Smooth muscle cell of the brain vasculature (primary cell): ENCODE measurements around the gene IER3.
"Not testable (repeated sequence)": the region's sequence is repeated elsewhere in the genome, so short reads cannot be mapped to it uniquely, and the experiment has no call there.

ENCODE experiments used
- DNase-seq: peaks from one replicate; pipeline ENCODE4 v3.0.0-alpha.2; 2012; ENCODE audit warnings: low read depth, low spot score

Gene IER3

DNA sequence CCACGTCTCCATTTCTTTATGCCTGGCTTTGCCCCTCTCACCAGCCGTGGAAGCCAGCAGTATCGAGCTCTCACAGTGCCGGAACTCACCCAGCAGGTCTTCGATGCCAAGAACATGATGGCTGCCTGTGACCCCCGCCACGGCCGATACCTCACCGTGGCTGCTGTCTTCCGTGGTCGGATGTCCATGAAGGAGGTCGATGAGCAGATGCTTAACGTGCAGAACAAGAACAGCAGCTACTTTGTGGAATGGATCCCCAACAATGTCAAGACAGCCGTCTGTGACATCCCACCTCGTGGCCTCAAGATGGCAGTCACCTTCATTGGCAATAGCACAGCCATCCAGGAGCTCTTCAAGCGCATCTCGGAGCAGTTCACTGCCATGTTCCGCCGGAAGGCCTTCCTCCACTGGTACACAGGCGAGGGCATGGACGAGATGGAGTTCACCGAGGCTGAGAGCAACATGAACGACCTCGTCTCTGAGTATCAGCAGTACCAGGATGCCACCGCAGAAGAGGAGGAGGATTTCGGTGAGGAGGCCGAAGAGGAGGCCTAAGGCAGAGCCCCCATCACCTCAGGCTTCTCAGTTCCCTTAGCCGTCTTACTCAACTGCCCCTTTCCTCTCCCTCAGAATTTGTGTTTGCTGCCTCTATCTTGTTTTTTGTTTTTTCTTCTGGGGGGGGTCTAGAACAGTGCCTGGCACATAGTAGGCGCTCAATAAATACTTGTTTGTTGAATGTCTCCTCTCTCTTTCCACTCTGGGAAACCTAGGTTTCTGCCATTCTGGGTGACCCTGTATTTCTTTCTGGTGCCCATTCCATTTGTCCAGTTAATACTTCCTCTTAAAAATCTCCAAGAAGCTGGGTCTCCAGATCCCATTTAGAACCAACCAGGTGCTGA lies 20.3 kb downstream of the IER3 start:
- not testable (repeated sequence) for DNase-seq

DNA sequence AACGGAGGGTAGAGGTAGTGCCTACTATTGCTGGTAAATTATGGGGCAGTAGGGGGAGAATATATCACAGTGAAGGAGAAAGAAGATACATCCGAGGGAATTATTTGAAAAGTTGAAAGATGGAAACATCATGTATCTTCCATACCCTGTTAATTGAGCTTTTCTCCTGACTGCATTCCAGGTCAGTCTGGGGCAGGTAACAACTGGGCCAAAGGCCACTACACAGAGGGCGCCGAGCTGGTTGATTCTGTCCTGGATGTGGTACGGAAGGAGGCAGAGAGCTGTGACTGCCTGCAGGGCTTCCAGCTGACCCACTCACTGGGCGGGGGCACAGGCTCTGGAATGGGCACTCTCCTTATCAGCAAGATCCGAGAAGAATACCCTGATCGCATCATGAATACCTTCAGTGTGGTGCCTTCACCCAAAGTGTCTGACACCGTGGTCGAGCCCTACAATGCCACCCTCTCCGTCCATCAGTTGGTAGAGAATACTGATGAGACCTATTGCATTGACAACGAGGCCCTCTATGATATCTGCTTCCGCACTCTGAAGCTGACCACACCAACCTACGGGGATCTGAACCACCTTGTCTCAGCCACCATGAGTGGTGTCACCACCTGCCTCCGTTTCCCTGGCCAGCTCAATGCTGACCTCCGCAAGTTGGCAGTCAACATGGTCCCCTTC lies 21.0 kb downstream of the IER3 start:
- not testable (repeated sequence) for DNase-seq

DNA sequence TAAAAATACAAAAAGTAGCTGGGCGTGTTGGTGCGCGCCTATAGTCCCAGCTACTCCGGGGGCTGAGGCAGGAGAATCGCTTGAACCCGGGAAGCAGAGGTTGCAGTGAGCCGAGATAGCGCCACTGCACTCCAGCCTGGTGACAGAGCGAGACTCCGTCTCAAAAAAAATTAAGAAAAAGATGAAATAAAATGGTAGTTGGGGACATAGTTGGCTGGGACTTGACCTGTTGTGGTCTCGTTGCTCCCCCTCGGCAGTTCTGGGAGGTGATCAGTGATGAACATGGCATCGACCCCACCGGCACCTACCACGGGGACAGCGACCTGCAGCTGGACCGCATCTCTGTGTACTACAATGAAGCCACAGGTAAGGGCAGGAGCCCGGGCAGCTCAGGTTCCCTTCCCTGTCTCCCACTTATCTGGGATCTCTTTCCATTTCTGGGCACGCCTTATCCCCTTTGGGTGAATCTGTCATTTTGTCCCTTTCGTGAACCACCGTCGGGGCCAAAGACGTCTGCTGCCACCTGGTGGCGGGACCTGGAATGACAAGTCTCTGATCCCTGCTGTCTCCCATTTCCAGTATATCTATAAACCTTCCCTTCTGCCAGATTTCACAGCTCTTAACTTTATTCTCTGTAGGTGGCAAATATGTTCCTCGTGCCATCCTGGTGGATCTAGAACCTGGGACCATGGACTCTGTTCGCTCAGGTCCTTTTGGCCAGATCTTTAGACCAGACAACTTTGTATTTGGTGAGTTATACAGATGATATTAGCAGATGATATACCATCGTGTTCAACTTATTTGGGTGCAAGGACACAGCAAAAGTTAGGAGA lies 21.9 kb downstream of the IER3 start:
- DNase-seq: no peak

DNA sequence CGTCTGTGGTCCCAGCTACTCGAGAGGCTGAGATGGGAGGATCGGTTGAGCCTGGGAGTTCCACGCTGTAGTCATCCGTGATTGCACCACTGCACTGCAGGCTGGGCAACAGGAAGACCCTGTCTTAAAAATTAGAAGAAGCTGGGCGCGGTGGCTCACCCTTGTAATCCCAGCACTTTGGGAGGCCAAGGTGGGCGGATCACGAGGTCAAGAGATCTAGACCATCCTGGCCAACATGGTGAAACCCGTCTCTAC lies 22.4 kb downstream of the IER3 start:
- DNase-seq: not testable (repeated sequence)

DNA sequence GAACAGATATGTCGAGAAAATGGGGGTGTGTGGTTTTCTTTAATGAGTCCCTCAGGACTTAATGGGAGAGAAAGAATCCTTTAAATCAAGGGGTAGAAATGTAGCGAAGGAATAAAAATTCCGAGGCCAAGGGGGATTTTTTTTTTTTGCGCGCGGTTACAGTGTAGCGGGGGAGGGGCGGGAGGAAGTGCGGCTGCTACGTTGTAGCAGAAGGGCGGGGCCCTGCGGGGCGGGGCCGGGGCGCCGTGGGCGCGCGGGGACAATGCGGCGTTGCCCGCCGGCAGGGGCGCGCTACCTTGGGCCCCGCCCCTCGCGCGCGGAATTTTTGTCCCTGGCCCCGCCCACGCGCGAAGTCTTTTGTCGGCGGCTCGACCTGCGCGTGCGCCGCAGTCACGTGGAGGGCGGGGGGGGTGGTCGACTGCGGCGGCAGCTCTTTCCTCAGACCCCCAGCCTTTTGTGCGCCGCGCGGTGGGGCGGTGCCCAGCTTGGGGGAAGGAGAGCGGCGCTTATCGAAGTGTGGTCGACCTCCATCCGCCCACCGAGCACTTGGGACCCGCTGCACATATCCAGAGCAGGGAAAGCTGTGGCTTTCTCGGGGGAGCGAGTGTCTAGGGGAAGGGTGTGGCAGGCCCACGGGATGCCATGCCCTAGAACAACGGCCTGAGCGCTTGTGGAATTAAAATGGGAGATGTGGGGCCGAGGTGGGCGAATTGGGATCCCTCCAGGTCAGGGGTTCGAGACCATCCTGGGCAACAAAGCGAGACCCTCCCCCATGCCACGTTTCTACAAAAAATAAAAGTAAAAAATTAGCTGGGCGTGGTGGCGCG lies 22.9 kb downstream of the IER3 start:
- peak; percentile 65 for DNase-seq

DNA sequence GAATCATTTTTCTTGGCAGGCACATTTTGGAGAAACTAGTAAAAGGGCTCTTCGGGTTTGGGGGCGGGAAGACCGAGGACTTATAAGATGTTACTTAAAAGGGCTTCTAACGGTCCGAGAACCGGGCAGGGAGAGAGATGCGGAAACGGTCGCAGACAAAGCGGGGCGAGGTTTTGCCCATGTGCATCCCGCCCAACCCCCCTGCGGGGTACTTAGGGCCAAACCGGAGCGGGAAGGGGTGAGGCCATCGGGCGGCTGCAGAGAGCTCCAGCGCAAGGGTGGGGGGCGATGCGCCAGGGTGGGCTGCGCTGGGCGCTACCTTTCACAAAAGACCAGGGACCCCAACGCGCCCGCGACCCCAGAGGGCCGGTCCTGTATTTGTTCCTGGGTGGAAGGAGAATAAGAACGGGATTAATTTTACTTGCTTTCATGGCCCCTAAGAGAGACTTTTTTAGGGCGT lies 23.6 kb downstream of the IER3 start:
- DNase-seq: no peak

DNA sequence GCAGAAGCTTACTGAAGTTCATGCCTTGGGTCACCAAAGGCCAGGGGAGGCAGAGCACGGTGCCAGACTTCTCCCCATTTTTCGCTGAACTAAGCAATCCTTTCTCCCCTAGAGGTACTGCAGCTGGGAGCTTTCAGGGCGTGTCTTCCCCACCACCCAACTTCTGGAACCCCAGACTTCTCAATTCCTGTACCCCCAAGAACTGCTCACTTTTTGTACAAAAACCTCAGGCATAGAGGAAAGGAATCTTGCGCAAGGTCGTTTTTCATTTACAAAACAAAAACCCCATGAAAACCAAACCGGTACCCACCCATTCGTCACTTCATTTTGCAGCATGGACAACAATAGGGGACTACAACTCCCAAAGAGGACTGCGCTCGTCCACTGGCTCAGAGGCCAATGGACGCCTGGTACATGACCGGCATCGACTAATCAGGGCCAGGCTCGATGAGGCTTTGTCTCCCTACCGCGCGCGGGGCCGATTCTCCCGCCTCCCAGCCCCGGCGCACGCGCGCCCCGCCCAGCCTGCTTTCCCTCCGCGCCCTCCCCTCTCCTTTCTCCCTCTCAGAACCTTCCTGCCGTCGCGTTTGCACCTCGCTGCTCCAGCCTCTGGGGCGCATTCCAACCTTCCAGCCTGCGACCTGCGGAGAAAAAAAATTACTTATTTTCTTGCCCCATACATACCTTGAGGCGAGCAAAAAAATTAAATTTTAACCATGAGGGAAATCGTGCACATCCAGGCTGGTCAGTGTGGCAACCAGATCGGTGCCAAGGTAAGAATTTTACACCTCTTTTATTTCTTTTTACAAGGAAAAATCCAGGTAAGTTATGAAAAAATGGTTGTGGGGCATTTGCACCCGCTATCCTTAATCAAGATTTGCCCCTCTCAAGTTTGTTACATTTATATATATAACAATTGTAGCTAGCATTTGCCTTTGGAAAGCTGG lies 24.3 kb downstream of the IER3 start, which contains the start of gene TUBB:
Gene TUBB (plus strand): TSS at position 562 of the 947 bp plus-strand sequence. CDS start 155 bp downstream, at position 717.
- peak; percentile 91 for DNase-seq

DNA sequence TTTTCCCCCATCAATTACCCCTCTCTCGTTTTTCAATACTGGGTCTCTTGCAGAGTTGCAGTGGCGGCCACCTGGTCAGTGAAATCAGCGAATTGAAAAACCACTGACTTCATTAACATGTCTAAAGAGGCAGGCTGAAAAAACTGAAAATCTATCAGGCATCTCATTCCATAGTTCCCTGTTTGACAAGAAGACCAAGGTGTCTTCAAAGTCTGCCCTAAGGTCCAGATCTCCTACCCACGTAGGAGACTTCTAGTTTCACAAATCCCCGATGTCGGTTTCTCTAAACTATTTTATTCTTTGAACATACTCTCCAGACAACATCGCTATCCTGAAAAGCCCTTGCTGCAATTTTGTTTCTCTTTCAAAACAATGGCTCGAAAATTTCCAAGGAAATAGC lies 25.0 kb downstream of the IER3 start:
- no peak for DNase-seq

DNA sequence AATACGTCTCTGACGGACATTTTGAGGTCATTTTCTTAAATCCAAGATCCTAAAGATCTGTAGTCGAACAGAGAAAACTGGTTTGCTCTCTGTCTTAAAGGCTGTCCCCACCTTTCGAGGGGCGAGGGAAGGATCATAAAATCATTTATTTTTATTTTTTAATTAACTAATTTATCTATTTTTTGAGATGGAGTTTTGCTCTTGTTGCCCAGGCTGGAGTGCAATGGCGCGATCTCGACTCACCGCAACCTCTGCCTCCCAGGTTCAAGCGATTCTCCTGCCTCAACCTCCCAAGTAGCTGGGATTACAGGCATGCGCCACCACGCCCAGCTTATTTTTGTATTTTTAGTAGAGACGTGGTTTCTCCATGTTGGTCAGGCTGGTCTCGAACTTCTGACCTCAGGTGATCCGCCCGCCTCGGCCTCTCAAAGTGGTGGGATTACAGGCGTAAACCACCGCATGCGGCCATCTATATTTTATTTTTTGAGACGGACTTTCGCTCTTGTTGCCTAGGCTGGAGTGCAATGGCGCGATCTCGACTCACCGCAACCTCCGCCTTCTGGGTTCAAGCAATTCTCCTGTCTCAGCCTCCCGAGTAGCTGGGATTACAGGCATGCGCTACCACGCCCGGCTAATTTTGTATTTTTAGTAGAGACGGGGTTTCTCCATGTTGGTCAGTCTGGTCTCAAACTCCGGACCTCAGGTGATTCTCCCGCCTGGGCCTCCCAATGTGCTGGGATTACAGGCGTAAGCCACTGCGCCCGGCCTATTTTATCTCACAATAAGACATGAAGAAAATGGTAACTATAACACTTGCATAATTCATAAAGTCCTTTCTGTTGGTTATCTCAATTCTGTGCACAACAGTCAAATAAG lies 26.3 kb downstream of the IER3 start:
- DNase-seq: not testable (repeated sequence)

DNA sequence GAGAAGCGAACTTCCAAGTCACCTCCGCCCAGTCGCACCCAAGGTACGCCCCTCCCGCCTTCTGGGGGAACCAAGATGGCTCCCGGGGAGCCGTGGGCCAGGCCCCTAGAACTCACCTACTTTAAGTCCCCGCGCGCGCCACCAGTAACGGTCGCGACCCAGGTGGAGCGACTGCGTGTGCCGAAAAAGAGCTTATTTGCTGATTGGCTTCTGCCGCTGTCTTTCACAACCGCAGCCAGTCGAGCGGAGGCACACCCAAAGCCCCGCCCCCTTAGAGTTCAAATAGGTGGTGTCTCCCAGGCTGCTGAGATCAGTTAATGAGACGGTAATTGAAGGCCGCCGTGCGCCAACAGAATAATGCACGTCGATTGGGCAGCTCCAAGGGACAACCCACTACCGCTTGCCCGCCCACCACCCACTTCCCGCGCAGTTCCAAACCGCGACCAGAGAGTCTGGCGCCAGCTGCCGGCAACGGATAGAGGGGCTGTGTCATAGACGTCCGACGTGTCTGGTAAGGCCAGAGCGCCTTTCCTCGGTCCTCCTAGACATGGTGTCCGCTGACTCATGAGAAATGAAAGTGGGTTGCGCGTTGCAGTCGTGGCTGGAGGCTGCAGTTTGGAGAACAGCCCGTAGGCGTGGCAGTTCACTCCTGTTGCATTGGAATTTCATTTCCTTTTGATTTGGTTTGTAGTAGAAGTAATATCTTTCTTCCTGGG lies 27.1 kb downstream of the IER3 start, which contains the start of gene MDC1:
Gene MDC1 (minus strand): TSS at position 153 of the 716 bp plus-strand sequence. CDS start 2,106 bp downstream, outside the sequence.
- peak; percentile 100 for DNase-seq

DNA sequence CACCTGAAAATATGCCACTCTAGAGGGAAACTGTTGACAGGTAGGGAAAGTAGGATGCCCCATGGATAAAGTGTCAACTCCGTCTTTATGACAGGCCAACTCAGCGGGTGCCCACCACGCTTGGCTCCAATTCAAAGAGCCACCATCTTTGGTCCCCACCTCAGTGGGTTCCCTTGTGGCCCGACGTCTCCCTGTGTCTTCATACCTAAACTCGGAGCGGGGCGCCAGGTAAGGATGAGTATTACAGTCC lies 27.5 kb downstream of the IER3 start:
- no peak for DNase-seq

DNA sequence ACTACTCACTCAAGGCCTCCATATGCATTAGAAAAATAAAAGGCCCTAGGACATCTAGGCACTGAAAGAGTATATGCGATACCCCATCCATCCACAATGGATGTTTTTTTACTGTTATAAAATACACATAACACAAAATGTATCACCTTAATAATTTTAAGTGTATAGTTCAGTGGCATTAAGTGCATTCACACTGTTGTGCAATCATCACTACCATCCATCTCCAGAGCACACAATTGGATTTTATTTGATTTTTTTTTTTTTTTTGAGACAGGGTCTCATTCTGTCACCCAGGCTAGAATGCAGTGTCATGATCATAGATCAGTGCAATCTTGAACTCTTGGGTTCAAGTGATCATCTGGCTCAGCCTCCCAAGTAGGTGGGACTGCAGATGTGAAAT lies 30.1 kb downstream of the IER3 start:
- no peak for DNase-seq

DNA sequence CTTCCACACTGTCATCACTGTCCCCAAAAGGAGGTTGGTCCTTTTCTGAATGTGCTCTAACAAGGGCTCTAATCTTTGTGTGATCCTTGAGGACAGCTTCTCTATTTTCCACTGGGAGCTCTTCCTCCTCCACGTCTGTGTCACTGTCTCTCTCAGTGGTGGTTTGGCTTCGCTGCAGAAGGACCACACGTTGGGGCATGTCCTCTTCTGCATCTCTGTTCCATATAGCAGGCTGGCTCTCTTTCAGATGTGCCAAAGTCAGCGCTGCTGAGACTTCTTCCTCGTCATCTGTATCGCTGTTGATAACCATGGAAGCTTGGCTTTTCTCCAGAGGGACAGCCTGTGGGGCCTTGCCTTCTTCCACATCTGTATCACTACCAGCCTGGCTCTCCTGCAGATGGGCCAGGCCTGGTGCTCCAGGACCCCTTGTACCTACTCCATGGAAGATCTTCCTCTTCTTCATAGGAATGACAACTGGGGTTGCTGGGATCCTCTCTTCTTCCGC lies 31.9 kb downstream of the IER3 start:
- no peak for DNase-seq

DNA sequence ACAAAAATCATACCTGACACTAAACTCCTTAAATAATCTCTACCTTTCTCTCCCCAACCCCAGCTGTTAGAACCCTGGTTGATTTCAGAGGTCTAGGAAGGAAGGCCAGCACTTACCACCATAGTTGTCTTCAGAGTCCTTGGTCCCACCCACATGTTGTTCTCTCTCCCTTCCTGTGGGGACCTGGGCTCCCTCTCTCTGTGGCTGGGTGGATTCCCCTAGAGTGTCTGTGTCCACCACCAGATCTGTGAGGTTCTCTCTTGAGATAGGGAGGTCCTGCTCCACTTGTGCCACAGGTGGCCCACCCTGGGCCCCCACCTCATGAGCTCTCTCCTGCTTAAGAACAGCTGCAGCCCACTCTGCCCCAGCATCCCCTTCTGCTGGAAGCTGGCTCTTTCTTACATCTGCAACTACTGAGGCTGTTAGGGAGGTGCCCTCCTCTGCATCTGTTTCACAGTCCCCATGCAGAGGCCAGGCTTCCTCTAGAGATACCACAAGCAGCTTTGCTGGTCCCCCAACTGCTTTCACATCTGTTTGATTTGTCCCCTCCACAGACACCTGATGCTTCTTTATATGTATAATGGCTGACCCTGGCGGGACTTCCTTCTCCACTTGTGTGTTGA lies 32.5 kb downstream of the IER3 start:
- no peak for DNase-seq

DNA sequence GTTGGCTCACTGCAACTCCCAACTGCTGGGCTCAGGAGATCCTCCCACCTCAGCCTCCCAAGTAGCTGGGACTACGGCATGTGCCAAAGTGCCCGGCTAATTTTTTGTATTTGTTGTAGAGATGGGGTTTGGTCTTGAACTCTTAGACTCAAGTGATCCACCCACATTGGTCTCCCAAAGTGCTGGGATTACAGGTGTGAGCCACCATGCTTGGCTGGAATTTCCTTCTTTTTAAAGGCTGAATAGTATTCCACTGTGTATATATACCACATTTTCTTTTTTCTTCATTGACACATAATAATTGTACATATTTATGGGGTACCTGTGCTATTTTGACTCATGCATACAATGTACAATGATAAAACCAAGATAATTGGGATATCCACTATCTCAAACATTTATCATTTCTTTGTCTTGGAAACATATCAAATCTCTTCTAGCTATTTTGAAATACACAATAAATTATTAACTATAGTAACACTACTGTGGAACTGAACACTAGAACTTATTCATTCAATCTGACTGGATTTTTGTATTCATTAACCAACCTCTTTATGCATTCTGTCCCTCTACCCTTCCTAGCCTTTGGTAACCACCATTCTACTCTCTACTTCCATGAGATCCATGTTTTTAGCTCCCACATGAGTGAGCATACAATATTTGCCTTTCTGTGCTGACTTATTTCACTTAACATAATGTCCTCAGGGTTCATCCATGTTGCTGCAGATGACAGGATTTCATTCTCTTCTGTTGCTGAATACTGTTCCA lies 35.1 kb downstream of the IER3 start:
- no peak for DNase-seq

DNA sequence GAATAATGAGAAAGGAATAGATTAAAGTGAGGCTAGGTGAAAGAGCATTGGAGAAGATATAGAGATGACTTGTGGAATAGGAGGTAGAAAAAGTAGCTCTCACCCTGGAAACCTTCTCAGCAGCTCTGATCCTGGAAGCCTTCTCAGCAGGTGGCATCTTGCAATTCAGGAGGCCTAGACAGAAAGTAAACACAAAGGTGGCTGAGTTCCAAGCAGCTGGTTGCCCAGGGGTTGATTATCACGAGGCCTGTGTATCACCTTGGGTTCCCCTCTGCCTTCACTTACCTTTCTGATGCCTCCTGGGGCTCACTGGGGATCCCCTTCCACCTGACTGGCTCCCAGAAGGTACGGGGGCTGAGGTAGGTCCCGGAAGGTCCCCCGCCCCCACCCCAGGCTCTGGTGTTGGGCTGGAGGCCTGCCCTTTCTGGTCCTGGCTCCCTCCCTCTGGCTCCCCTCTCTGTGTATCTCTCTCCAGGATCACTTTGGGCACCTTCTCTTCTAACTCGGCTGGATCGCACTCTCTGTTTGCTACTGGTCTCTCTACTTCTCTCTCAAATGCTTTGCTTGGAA lies 37.0 kb downstream of the IER3 start:
- no peak for DNase-seq

DNA sequence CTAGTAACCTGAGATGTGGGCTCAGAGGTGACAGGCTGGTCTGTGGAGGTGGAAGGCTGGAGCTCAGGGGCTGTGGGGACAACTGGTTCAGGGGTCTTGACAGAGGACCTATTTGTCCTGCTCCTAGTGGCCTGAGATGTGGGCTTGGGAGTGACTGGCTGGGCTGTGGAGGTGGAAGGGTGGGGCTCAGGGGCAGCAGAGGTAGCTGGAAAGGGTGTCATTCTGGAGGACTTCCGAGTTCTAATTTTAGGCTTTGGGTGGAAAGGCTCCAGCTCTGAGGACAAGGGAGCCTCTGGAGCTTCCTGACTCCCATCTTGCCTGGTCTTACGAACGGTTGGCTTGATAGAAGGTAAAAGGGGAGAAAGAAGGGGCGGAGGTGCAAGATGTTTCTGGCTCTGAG lies 38.7 kb downstream of the IER3 start:
- no peak for DNase-seq
